ENCODE results near the gene PSMA6.

The PSMA6 gene

GRCh38 chr14:35367056-35367372, 74.8 kb downstream of the PSMA6 start:
- DNase-seq = no peak
- TF ChIP-seq GATA1 (IDR thresholded peaks at IDR 0.05; ENCODE audit: low read depth, low read length) (no peak), POLR2A (IDR thresholded peaks at IDR 0.05; ENCODE audit: low read length) (no peak)

All from erythroblast (primary cell).